Caki2 (cell line): Measurements from ENCODE around the gene BSG. TPM values are rescaled to one million over a fixed set of nuclear protein-coding genes. Genes with fewer than 3 reads are reported as not detected.
"Not testable (repeated sequence)": the region's sequence is repeated elsewhere in the genome, so short reads cannot be mapped to it uniquely, and the experiment has no call there.

ENCODE experiments used
- DNase-seq: peaks from one replicate; pipeline ENCODE4 v3.0.0-alpha.2; 2015; ENCODE audit warnings: low read depth
- in situ Hi-C: cut with HindIII; loops from 2 replicates; pipeline ENCODE4 v1.10.0; 2016; ENCODE audit warnings: low sequenced_read_pairs, low pct_unique_long_range_greater_than_20kb, mixed read lengths
- total RNA-seq: library from RNA; depleted of rRNA; stranded (reverse); fragments of >200 nt; shearing (Covaris generic); gene quantifications from 2 replicates; pipeline ENCODE4 v1.2.3, GENCODE V29; 2014; ENCODE audit warnings: low replicate concordance; rRNA removed

The BSG gene
- total RNA-seq, 1 experiment from 2014 or later, result 330 TPM

GRCh38 chr19:624433-625109, 52.2 kb downstream of the BSG start:
- in situ Hi-C loops, result no loop called here
- no peak for DNase-seq

GRCh38 chr19:625257-625656, 52.9 kb downstream of the BSG start:
- DNase-seq, result no peak
- in situ Hi-C loops, result no loop called here

GRCh38 chr19:626566-626965, 54.2 kb downstream of the BSG start:
- DNase-seq, in situ Hi-C loops: not testable (repeated sequence)

- in situ Hi-C loops, result no loop called here
- no peak for DNase-seq
These were observed 55.8 kb downstream of the BSG start for GRCh38 chr19:628168-628567.

GRCh38 chr19:629515-629914, 57.1 kb downstream of the BSG start:
- DNase-seq, in situ Hi-C loops: not testable (repeated sequence)

- DNase-seq, result no peak
- in situ Hi-C loops, result no loop called here
These were observed 57.7 kb downstream of the BSG start for GRCh38 chr19:629961-630714.

GRCh38 chr19:632579-633067, 60.2 kb downstream of the BSG start:
- in situ Hi-C loops, result no loop called here
- peak; percentile 50 for DNase-seq

Other genes with a start within 250 kb of the BSG start
- gene MIER2, start 227.8 kb upstream of the BSG start, total RNA-seq, result 6.1 and 9.4 TPM in 2 replicates
- gene C2CD4C, start 163.4 kb upstream of the BSG start, total RNA-seq, result 1.8 and 2.1 TPM in 2 replicates
- gene SHC2, start 111.6 kb upstream of the BSG start, total RNA-seq, result 0.98 and 1.2 TPM in 2 replicates
- not detected in 2 replicates for gene MADCAM1, start 76.1 kb upstream of the BSG start, total RNA-seq
- 27.3 and 47.1 TPM in 2 replicates for gene TPGS1, start 65.1 kb upstream of the BSG start, total RNA-seq
- 35.0 and 38.4 TPM in 2 replicates for gene CDC34, start 40.8 kb upstream of the BSG start, total RNA-seq
- gene GZMM, start 28.5 kb upstream of the BSG start, total RNA-seq, result not detected in 2 replicates
- 2.1 and 3.2 TPM in 2 replicates for gene HCN2, start 17.3 kb downstream of the BSG start, total RNA-seq
- 30.4 and 40.5 TPM in 2 replicates for gene POLRMT, start 60.9 kb downstream of the BSG start, total RNA-seq
- not detected in 2 replicates for gene FGF22, start 67.3 kb downstream of the BSG start, total RNA-seq
- 21.3 and 30.9 TPM in 2 replicates for gene RNF126, start 90.6 kb downstream of the BSG start, total RNA-seq
- gene FSTL3, start 103.8 kb downstream of the BSG start, total RNA-seq, result 83.8 and 95.5 TPM in 2 replicates
- 2.0 TPM in 1 of 2 replicates, not detected in the other for gene PRSS57, start 122.9 kb downstream of the BSG start, total RNA-seq
- gene PALM, start 136.3 kb downstream of the BSG start, total RNA-seq, result 14.1 and 20.5 TPM in 2 replicates
- gene MISP, start 178.5 kb downstream of the BSG start, total RNA-seq, result 3.9 and 9.6 TPM in 2 replicates
- gene PTBP1, start 224.9 kb downstream of the BSG start, total RNA-seq, result 136 and 182 TPM in 2 replicates
- gene PLPPR3, start 249.4 kb downstream of the BSG start, total RNA-seq, result 3.1 and 13.6 TPM in 2 replicates